Stromal cell of bone marrow (primary cell): ENCODE results near the gene SPATS2.

Source experiments
- DNase-seq: peaks from one replicate; pipeline ENCODE4 v3.0.0-alpha.2; 2012; ENCODE audit warnings: low read depth

The SPATS2 gene

DNA sequence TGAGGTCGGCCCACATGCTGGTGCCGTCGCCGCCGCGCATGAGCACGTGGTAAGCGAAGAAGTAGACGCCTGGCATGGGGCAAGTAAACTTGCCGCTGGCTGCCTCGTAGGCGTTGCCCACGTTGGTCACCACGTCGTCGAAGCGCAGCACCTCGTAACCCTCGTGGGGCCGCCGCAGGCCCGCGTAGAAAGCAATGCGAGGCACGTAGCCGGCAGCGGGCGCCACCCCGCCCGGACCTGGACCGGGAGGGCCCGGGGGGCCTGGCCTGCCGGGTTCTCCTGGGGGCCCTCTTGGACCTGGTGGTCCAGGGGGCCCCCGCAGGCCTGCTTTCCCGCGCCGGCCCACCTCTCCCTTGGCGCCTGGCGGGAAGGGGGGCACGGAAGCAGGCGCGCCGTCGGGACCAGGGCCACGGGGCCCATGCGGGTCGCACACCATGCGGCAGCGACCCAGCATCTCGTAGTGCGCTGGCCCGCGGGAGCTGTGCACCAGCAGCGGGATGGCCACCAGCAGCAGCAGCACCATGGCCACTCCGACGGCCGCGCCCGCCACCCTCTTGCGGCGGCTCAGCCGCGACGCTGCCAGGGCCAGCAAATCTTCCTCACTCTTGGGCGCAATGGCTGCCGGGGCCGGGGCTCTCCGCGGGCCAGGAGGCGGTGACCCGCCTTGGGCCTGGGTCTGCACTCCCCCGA, 31.2 kb upstream of the SPATS2 start:
- no peak for DNase-seq

DNA sequence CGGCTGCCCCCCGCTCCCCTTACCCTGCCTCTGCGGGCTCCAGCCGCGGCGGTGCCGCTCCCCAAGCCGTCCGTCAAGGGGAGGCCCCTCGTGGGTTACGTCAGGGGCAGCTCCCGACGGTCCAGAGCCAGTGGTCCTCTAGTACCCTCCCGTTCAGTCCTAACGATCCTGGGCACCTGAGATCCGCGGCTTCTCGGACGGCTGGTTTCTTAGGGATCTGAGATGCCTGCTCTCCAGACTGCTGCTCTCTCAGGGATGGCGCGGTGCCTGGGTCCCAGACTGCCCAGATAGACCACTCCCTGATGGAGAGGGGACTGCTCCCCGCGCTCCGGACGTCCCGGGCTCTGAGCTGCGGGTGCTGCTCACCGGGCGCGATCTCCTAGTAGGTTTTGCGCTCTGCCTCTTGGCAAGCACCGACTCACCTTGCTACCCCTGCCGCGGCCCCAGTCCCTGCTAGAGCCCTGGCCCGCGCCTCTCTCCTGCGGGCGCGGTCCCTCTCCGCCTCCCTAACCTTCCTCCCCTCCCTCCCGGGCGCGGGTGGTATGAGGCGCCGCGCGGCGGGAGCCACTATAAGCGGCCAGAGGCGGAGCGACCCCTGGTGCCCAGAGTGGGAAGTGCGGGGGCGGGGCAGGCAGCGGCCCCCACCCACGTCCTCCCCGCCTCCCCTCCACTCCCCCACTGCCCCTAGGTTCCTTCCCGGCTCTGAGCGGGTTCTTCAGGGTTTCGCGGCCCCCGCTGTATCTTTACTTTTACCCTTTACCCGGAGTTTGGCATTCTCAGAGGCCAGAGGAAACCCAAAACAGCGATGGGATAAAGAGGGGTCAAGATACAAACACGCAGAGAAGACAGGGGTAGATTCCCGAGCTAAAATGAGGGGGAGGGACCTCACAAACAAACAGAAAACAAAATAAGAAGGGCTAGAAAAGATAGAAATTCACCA, 30.3 kb upstream of the SPATS2 start, which contains the start of gene C1QL4:
Gene C1QL4, minus strand, starts transcription at position 544 of the 940 bp plus-strand sequence. CDS start 711 bp downstream, outside the sequence.
- DNase-seq, result peak; percentile 41

DNA sequence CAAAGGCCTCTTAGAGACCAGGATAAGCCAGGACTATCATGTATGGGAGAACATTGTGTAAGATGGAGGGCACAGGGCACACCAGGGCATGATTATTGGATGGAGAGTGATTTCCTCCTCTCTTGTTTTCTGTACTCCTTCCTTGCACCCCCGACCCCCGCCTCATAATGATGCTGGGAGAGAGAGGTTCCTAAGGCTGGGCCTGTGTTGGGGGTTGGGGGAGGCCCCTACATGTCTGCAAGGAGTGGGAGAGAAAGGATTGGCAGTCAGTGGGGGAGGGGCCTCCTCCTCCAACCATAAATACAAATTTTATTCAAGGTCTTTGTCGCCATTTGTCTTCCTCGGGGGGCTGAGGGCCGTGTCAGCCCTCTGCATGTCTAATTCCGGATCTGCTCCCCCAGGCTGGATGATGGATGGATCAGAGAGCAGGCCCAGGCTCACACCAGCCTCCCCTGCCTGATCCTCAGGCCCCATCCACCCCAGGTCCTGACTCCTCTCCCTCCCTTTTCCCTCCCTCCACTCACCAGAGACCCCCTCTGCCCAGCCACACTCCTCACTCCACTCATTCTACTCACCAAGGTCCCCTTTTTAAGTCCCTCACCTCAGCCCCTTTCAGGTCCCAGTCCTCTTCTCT, 28.3 kb upstream of the SPATS2 start:
- no peak for DNase-seq

DNA sequence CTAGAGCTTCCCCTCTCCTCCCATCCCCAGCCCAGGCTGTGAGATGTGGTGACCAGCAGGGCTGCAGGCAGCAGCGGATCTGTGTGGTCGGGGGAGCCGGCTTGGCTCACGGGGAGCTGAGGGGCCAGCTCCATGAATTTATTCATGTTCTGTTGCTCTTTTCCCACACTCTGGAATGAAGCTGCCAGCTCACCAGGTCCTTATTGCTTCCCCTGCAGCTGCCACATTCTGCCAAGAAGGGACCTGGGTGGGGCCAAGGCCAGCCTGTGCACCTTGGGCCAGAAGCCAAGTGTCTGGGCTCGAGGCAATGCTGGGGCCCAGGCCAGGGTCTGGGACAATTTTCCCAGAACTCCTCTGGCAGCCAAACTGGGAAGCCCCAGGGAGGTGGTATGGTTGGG, 27.8 kb upstream of the SPATS2 start:
- no peak for DNase-seq

DNA sequence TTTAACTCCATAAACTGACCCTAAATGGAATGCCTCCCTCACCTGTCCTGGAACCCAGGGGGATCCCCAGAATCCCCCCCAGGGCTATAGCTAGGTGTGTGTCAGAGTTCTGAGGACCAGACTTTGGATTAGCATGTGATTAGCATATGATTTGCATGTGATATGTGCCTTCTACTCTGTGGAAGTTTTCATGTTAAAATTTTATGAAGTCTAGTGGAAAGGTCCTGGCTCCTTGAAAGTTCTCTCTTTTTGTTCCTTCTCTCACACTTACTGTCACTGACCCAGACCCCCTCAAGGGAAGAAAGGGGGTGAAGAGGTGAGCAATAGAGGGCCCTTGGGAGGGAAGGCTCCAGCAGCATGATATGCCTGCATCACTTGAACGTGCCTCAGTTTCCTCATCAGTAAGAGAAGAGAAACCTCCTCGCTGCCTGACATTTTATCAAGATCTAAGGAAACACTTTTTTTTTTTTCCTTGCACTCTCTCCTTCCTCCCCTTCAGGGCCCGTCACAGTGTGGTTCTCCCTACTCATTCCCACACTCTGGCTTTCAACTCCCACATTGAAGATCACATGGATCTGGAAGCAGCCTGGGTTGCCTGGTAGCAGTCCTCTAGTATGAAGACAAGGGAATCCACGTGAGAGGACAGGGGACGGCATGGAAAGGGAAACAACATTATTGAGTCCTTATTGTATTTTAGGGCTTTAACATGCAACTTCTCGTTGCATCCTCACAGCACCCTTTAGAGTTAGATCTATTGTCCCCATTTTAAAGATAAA, 27.0 kb upstream of the SPATS2 start:
- no peak for DNase-seq

DNA sequence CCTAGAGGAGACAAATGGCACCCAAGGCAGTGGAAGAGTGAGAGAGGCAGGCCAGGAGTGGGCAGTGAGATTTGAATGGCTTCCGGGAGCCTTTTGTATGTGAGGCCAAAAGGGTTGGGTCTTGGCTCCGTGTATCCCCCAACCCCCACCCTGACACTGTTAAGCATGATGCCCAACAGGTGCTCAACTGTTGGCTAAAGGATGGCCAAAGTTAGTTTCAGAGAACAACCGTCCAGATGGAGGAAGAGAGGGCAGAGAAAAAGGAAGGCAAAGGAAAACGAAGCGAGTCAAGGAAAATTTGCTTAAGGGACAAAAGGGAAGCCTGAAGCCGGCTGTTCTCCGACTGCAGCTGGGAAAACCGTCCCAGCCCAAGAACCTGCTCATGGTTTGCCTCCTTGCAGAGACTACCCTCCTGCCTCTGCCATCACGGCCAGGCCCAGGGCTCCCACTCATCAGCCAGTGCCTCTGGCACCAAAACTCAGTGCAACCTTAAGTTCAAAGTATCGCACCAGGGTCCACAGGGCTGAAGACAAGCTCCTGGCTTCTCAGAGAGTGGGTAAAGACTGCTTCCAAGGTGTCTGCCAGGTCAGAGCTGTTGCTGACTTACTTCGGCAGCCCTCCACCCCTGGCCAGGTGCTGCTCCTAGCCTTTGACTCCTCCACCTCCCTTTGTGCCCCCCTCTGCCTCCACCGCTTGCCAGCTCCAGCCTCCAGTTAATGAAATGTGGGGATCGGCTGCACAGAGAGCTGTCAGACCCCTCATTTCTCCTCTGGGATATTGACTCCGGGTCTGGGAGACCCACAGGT, 26.1 kb upstream of the SPATS2 start:
- no peak for DNase-seq

DNA sequence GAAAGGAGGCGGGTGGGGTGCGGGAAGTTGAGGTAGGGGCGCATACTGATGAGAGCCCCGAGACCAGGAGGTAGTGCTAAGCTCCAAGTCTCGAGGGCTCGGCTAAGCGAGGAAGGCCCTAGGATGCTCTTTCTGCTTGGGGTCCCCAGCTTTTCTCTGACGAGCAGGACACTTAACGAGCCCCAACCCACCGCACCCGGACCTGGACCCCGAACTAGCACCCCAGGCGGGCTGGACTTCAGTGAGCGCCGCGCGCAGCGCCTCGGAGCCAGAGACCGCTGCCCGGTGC, 25.5 kb upstream of the SPATS2 start:
- DNase-seq, result no peak

DNA sequence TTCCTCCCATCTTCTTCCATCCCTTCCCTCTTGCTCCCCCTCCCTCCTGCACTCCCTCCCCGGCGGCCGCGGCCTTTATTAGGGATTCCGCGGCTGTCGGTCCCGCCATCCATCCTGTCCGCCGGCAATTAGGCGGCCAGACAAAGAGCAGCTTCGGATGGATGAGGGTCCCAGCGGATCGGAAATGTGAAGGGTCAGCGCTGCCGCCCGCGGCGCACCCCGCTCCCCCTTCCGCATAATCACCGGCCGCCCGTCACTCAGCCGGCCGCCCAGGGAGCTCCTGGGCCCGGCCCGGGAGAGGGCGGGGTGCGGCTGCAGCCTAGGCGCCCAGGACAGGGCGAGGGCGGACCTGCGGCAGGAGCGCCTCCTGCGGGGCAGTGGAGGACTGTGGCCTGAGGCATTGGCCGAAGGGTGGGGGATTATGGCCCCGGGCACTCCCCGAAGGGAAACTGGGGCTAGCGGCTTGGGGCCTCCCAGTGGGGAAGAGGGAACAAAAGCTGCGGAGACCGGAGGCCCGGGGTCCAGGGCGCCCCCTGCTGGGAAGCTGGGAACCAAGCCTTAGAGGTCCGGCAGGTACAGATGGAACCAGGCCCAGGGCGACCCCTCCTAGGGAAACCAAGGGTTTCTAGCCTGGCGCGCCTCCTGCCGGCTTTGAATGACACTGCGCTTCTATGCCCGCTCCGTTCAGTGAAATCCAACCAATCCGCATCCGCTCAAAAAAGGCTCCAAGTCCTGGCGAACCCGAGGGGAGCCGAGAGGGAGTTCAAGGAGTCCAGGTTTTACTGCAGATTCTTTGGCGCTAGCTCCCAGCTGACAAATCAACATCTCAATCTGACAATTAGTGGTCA, 25.0 kb upstream of the SPATS2 start:
- DNase-seq, result peak; percentile 41

DNA sequence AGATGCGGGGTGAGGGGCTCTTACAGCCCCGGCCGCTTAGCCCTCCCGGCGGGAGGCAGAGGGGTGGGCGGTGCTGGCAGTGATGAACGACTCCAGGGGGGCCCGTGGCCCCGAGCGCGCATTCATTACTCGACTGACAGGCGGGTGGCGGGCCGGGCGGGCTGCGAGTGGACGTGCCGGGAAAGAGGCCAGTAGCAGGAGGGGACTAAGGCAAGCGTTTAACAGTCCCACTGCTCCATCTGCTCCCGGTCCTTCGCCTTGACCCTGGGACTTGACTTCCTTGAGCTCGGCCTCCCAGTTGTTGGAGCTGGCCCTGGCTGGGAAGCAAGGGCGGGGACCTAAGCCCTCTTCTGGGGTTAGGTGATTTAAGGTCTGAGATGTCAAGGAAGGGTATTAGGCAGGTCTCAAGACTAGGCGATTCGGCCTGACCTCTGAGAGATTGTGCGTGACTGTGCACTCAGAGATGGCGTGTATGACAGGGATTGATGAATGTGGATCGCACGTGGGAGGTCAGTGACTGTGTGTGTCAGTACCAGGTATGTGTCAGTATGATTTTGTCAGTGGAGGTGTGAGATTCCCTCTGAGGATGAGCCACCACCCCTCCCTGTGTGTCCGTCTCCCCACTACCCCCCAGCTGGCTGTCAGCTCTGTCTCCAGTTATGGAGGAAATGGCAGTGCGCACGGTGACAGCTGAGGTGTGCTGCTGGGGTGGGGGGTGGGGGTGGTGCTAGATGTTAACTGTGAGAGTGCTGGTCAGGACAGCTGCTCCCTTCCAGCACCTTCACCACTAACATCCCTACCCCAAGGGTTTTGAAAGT, 24.1 kb upstream of the SPATS2 start:
- no peak for DNase-seq

DNA sequence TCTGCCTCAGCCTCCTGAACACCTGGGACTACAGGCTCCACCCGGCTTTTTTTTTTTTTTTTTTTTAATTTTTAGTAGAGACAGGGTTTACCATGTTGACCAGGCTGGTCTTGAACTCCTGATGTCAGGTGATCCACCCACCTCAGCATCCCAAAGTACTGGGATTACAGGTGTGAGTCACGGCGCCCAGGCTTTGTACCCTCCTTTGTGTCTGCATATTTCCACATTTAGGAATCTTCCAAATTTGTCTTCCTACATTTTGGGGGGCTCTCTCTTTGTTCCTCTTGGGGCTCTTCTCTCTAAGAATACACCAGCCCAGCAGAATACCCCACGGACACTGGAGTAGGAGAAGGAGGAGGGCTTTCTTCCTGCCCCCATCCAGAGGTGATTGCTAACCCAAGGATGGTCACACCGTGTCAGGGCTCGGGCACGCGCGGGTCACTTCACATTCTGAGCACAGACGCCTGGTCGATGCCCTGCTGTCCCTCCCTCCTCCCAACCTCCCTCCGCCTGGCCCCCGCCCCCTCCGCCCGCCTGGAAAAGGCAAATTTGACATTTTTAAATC, 22.7 kb upstream of the SPATS2 start:
- no peak for DNase-seq

DNA sequence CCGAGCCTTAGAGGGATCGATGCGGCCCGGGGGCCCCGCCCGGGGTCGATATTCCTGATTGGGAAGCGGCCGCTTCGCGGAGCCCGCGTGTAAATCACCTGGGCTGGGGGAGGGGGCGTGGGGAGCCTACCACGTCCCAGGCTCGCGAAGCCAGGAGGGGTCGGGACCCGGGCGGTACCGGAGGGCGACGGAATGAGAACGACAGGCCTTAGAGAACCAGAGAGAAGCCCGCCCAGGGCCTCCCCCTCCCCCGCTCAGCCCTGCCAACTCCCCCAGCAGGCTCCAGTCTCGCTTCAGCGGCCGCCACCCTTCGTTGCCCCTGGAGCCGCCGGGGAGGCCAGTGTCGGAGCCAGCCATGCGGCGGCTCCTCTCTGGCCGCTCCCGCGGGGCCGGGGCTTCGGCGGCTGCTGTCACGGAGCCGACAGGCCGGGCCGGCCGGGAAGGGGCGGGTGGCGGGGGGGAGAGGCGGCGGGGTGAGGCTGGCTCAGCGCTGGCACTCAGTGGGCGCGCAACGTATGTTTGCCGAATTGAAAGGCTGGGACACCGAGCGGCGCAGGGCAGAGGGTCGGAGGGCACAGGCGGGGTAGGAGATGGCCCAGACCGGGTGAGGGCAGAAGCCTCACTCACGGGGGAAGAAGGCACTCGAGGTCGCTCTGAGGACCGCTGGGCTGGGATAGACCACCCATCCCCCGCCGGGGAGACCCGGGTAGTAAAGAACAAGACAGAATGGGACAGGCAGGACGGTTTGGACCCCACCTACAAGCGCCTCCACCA, 22.0 kb upstream of the SPATS2 start:
- DNase-seq, result no peak

DNA sequence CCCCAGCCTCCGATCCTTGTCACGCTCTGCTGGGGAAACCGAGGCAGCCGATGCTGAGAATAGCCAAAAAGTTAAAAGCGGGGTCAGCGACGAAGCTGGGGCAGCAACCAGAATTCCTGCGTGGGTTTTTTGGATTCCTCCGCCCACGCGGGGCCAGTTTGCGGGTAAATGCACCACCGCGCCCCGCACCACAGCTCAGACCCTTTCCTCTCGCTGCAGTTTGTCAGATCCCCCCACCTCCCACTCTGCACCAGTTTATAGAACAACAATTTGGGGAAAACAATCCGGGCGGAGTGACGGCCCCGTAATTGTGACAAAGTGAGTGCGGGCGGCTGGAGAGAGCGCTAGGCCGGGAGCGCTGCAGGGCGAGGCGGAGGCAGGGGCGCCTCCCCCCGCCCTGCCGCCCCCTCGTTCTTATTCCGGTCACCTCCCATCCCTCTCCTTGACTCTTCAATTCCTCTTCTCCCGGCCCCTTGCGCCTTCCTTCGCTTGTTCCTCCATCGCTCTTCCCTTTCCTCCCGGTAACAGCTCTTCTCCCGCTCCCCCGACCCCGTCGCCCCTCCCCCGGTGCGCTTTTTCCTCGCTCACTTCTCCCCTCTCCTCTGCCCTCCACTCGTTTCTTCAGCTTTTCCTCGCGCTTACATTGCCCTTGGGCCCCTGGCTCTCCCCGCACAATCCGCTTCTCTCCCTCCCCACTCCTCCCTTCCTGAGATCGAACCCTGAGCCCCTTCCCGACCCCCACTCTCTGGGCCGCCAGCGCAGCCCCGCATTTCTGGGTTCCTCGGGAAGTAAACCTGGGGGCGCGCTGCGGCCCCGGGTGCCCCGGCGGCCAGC, 21.2 kb upstream of the SPATS2 start:
- DNase-seq, result no peak

DNA sequence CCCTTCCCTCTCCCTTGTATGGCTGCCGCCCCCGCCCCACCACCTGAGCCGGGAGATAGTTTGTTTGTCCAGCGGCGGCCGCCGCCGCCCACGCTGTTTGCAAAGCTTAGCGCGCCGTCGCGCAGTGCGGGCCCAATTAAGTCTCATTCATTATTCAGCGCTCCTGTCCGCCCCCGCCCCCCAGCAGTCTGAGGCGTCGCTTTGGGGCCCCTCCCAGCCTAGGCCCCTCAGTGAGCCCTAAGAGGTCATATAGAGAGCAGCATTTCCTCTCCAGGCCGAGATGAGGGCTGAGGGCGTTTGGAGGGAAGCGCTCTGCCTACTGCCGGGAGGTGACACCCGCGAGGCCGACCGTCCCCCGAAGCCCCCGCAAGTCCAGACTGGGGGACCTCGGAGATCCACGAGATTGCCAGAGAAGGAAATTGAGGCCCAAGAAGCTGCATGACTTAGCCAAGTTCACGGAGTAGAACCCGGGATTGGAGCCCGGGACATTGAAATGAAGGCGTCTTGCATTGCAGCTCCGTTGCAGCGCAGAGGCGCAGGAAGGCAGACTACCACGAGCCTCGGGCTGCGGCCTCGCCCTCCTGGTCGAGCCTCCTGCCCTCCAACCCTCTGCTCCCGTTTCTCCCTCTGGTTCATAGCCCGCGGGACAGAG, 20.5 kb upstream of the SPATS2 start, which contains the start of gene DNAJC22:
Gene DNAJC22, plus strand, starts transcription at position 230 of the 652 bp plus-strand sequence. CDS start 1,985 bp downstream, outside the sequence.
- no peak for DNase-seq

DNA sequence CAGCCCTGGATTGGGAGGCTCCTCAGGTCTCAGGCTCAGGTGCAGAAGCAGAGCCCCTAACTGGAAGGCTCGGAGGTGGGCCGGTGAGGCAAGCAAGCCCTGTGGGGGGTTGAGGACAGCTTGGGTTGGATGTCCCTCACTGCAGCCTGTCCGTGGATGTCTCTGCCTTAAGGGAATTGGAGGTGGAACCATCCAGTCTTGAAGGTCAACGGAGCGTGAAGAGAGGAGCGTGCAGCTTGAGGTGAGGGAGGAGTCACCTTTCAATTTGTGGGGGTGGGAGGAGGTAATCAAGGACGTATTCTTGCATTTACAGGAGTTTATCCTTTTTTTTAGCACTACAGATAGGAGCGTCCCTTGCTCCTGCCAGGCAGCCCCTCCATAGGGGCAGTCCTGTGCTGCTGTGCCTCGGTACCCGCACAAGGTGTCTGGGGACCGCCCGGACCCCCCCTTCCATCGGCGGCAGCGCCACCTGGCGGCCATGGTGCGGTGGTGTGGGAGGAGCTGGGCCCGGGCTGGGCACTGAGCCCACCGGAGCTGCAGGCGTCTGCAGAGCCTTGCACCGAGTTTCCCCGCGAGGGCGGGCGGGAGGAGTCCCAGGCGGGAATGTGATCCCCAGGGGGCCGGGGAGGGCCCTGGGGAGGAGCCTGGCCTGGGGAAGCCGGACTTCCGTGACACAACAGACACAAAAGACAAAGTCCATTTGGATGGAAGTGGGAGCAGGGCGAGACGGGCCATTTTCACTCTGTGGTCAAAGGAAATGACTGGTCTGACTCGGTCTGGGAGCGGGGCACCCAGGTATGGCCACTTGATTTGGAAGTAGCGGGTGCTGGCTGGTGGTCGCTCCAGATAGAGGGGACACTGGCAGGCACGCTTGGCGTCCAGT, 19.7 kb upstream of the SPATS2 start:
- DNase-seq, result no peak

DNA sequence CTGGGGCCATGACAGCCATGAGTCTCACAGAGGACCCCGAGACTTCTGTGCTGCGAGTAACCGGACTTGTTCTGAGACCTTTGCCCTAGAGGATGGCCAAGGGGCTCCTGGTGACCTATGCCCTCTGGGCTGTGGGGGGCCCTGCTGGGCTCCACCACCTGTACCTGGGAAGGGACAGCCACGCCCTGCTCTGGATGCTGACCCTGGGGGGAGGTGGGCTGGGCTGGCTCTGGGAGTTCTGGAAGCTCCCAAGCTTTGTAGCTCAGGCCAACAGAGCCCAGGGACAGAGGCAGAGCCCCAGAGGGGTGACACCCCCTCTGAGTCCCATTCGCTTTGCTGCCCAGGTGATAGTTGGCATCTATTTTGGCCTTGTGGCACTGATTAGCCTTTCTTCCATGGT, 18.5 kb upstream of the SPATS2 start:
- DNase-seq, result no peak

DNA sequence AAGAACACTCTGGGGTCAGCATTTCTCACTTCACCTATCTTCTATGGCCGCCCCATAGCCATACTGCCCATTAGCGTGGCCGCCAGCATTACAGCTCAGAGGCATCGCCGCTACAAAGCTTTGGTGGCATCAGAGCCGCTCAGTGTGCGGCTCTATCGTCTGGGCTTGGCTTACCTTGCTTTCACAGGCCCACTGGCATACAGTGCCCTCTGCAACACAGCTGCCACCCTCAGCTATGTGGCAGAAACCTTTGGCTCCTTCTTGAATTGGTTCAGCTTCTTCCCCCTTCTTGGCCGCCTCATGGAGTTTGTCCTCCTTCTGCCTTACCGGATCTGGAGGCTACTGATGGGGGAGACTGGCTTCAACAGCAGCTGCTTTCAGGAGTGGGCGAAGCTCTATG, 18.0 kb upstream of the SPATS2 start:
- no peak for DNase-seq
